GM13977 (cell line): ENCODE data around the gene SLC39A1.

Source experiments
- DNase-seq: peaks from one replicate; pipeline ENCODE4 v3.0.0; 2012; ENCODE audit warnings: low spot score
- in situ Hi-C: fragments of 300-500 bp; cut with MboI; formaldehyde crosslinking; loops from one replicate; pipeline ENCODE4 v1.12.0; 2022; ENCODE audit warnings: low sequenced_read_pairs, low pct_unique_long_range_greater_than_20kb, mixed read lengths, inconsistent platforms; ENCODE audit not compliant: unreplicated experiment
- TF ChIP-seq, protein P1 (sequence below): IDR thresholded peaks from 2 replicates; pipeline ENCODE4 v1.5.1; 2012; ENCODE audit warnings: mild to moderate bottlenecking, control low read depth; ENCODE audit not compliant: insufficient read depth; ENCODE audit errors: extremely low read depth, missing control alignments

Gene SLC39A1

GRCh38 chr1:153951183-153951582 lies 12.2 kb downstream of the SLC39A1 start:
- TF ChIP-seq, protein P1, sequence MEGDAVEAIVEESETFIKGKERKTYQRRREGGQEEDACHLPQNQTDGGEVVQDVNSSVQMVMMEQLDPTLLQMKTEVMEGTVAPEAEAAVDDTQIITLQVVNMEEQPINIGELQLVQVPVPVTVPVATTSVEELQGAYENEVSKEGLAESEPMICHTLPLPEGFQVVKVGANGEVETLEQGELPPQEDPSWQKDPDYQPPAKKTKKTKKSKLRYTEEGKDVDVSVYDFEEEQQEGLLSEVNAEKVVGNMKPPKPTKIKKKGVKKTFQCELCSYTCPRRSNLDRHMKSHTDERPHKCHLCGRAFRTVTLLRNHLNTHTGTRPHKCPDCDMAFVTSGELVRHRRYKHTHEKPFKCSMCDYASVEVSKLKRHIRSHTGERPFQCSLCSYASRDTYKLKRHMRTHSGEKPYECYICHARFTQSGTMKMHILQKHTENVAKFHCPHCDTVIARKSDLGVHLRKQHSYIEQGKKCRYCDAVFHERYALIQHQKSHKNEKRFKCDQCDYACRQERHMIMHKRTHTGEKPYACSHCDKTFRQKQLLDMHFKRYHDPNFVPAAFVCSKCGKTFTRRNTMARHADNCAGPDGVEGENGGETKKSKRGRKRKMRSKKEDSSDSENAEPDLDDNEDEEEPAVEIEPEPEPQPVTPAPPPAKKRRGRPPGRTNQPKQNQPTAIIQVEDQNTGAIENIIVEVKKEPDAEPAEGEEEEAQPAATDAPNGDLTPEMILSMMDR, result no peak
- DNase-seq, result no peak
- in situ Hi-C loops, result no loop called here

DNA sequence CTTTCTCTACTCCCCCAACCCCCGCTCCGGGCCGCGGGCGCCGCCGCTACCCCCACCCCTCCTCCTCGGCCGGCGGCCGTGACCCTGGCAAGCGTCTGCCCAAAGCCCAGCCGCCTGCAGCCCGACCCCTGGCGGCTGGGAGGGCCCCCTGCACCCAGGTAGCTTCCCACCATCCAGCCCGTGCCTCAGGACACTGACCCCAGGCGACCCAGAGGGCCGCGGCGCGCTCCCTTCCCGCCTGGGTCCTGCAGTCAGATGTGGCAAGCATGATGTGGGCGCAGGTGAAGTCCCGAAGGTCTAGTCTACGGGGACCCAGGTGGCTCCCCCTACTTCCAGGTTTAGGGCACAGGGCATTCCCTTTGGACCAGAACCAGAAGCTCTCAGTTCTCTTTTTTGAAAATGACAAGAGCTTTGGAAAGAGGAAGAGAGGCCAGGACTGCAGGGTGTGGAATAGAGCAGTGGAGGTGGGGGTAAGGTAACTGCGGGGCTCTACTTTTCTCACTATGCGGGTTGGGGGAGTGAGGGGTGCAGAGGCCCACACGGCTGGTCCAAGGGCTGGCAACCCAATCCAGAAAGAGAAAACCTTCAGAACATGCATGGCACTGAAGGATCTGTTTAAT lies 16.6 kb downstream of the SLC39A1 start, which contains the start of gene DENND4B:
TSS of gene DENND4B (minus strand) at position 97 of the 620 bp plus-strand sequence. CDS start 2,344 bp downstream, outside the sequence.
- DNase-seq, result peak; percentile 96
- TF ChIP-seq, protein P1, result peak; percentile 96
- in situ Hi-C loops, result no loop called here

DNA sequence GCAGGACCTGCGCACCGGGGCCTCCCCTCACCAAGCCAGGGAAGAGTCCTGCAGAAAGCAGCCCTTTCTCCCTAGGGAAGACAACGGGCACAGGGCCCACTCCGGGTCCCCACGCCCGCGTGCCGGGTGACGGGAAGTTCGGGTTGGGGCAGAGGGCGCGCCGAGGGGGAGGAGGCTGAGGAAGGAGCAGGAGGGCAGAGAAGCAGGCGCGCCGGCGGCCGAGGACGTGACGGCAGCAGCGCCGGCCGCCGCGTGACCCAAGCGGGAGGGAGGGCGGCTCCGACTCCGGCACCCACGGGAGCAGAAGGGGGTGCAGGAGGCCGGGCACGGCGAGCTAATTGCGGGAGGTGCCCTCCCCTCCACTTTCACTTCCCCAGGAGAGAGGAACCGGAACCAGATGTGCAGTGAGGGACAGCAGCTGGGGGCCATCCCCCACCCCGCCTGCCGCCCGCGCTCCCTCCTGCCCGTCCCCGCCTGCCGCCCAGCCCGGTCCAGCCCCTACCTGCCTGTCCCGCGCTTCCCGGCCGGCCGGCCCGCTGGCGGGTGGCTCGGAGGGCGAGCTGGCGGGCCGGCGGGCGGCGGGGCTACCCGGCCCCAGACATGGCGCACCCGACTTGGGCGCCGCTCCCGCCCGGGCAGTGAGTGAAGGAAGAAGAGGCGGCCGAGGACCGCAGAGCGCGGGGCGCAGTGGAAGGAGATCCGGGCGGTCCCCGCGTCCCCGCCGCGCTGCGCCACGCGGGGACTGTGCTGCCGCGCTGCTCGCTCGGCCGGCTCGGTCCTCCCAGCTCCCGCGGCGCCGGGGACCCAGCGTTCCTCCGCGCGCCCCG lies 17.3 kb downstream of the SLC39A1 start:
- TF ChIP-seq, protein P1, result no peak
- peak; percentile 95 for DNase-seq
- in situ Hi-C loops, result no loop called here

GRCh38 chr1:153945131-153945794 lies 18.1 kb downstream of the SLC39A1 start:
- peak; percentile 81 for DNase-seq
- TF ChIP-seq, protein P1, result no peak
- in situ Hi-C loops, result no loop called here

- DNase-seq, result no peak
- in situ Hi-C loops, result no loop called here
- TF ChIP-seq, protein P1, result no peak
These were observed 18.6 kb downstream of the SLC39A1 start for GRCh38 chr1:153944827-153945117.

DNA sequence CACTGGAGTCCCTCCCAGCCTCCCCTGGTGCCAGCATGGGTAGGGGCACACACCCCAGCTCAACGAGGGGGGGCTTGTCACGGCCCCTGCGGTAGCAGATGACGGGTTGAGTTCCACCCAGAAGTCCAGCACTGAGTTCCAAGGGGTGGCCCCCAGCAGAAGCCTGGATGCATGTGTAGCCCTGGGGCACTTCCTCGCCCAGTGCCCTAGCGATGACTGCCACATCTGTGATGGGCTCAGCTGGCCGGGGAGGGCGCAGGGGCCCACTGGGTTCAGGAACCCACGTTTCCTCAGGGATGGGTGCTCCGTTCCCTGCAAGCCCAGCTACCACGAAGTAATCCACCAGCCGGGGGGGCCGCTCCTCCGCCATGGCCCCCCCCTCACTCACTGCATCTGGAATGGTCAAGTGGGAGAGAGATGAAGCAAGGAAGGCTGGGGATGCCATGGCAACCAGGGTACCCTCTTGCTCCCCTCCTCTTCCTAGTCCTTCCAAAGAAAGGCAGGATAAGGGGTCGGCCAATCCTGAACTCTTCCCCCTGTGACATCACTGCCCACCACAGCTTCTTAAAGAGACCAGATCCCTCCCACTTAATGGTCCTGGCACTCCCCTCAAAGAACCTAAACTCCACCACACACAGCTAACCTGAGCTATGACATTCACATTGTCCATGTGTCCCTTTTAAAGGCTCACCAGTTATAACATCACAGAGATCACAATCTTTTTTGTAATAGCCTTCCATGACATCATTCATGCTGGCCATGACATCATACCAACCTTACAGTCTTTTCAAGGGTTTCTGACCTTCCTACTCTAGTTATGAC lies 19.1 kb downstream of the SLC39A1 start:
- DNase-seq, result no peak
- in situ Hi-C loops, result no loop called here
- TF ChIP-seq, protein P1, result no peak
